Kidney (tissue), 14 donors: Measurements from ENCODE around the gene NDE1. TPM values are rescaled to one million over a fixed set of nuclear protein-coding genes. Genes with fewer than 3 reads are reported as not detected.
"Not testable (repeated sequence)": the region's sequence is repeated elsewhere in the genome, so short reads cannot be mapped to it uniquely, and the experiment has no call there.

ENCODE experiments used
- DNase-seq, 5 donors: peaks; one replicate each; pipeline ENCODE4 v3.0.0-alpha.2; 2013 to 2020
- FAIRE-seq: peaks from 2 replicates; lab custom pipeline; 2012; peaks lifted over from hg19 to GRCh38; lab: Jason Lieb, UNC
- H3K27ac ChIP-seq, 2 donors: one replicate each; pipeline ENCODE4 v1.7.0; 2013; ENCODE audit warnings: low read depth in 2 of 2, low read length in 2 of 2, inconsistent platforms in 1 of 2
- H3K27me3 ChIP-seq: one replicate; pipeline ENCODE4 v1.7.1; 2013; ENCODE audit warnings: low read length, inconsistent platforms; ENCODE audit not compliant: control insufficient read depth, insufficient read depth
- H3K36me3 ChIP-seq, 3 donors: one replicate each; pipeline versions ENCODE4 v1.7.0 to v1.7.1; 2013; ENCODE audit warnings: low read length in 3 of 3, control low read depth in 1 of 3, inconsistent platforms in 1 of 3; ENCODE audit not compliant: insufficient read depth in 3 of 3, control insufficient read depth in 2 of 3
- H3K4me1 ChIP-seq, 3 donors: one replicate each; pipeline versions ENCODE4 v1.7.0 to v1.7.1; 2013; ENCODE audit warnings: low read length in 3 of 3, inconsistent platforms in 1 of 3, low read depth in 1 of 3; ENCODE audit not compliant: control insufficient read depth in 2 of 3, insufficient read depth in 2 of 3
- H3K4me3 ChIP-seq, 3 donors: one replicate each; pipeline versions ENCODE4 v1.7.0 to v1.8.1; 2013; ENCODE audit warnings: low read length in 3 of 3, control low read depth in 1 of 3, inconsistent platforms in 1 of 3
- H3K9ac ChIP-seq, 3 donors: one replicate each; pipeline versions ENCODE4 v1.7.0 to v1.7.1; 2013; ENCODE audit warnings: low read length in 3 of 3, control low read depth in 1 of 3, inconsistent platforms in 1 of 3
- H3K9me3 ChIP-seq, 3 donors: one replicate each; pipeline versions ENCODE4 v1.7.0 to v1.7.1; 2013; ENCODE audit warnings: low read length in 3 of 3, control low read depth in 1 of 3, inconsistent platforms in 1 of 3; ENCODE audit not compliant: control insufficient read depth in 2 of 3, insufficient read depth in 1 of 3
- CTCF ChIP-seq: IDR thresholded peaks from 3 replicates; pipeline ENCODE4 v1.5.1; 2012; ENCODE audit warnings: mild to moderate bottlenecking, moderate library complexity, borderline replicate concordance; ENCODE audit not compliant: insufficient read depth; ENCODE audit errors: extremely low read depth
- intact Hi-C: fragments of 100-400 bp; cut with DNase I; formaldehyde crosslinking; loops from one replicate; pipeline ENCODE4 v1.11.1; 2022
- polyA plus RNA-seq: library from polyadenylated mRNA; stranded (reverse); fragments of 350-450 nt; fragmentation: Illumina TruSeq; extraction: RNeasy Lipid Tissue Mini Kit (QIAGEN cat#74804); gene quantifications from one replicate; pipeline ENCODE4 v1.2.3, GENCODE V29; 2014; ENCODE audit warnings: low read depth, low replicate concordance; ENCODE audit not compliant: insufficient read depth
- total RNA-seq: library from RNA; stranded (reverse); fragmentation: NEBNext Ultra II Directional; extraction: Animal tissue kit (Norgen Biotek cat#: 25700); gene quantifications from one replicate; pipeline ENCODE4 v1.2.1, GENCODE V29; 2021
- donor health status: control.
- donor health status: control.
- donor health status: control.
- donor health status: control.
- donor health status: control.
- donor health status: DM: yes; HTN: yes; CAD: no.
- donor health status: Normal renal cell carcinoma (clear cell type).

NDE1 gene
- total and polyA plus RNA-seq, 2 donors from 2014 or later = 4.6 to 31.7 TPM

DNA sequence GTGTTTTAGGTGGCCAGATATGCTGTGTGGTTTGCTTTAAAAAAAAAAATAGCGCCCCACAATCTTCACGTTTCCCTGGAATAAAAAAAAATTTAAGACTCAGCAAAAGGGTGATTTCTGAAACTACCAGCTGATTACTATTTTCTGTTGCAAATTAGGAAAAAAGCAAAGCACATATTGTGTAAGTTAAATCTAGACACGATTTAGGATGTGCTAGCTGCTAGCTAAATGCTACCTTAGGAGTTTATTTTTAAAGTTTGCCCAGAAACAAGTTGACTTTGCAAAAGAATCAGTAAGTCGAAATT, 6.1 kb upstream of the NDE1 start:
- no peaks in the 10 kb centered on the region for H3K9me3 ChIP-seq
- TF ChIP-seq CTCF = no peak
- DNase-seq = no peak
- FAIRE-seq = no peak
- peaks cover 1 to 3% (median 2%) of the 10 kb centered on the region in 3 donors for H3K36me3 ChIP-seq
- H3K4me3 ChIP-seq = peak overlapping the region; percentile 94 to 97 (median 97)
- intact Hi-C loops = no loop called here
- peak overlapping the region in 2 of 3 donors; percentile 74 to 99 for H3K9ac ChIP-seq
- peaks cover 5 to 13% (median 10%) of the 10 kb centered on the region in 3 donors for H3K4me1 ChIP-seq
- no peaks in the 10 kb centered on the region for H3K27me3 ChIP-seq
- peak overlapping the region in 1 of 2 donors; percentile 100 for H3K27ac ChIP-seq

- no peak for FAIRE-seq
- Histone ChIP-seq H3K36me3 (no peaks in the 10 kb centered on the region), H3K27ac (no peak overlapping the region), H3K4me1 (peaks cover 5 to 13% (median 10%) of the 10 kb centered on the region in 3 donors), H3K9me3 (no peaks in the 10 kb centered on the region), H3K4me3 (peak overlapping the region in 1 of 3 donors; percentile 97), H3K9ac (peak overlapping the region in 1 of 3 donors; percentile 99), H3K27me3 (no peaks in the 10 kb centered on the region)
- no peak for TF ChIP-seq CTCF
- intact Hi-C loops = no loop called here
- DNase-seq = no peak
Observed at GRCh38 chr16:15644267-15644961, 5.6 kb upstream of the NDE1 start.

DNA sequence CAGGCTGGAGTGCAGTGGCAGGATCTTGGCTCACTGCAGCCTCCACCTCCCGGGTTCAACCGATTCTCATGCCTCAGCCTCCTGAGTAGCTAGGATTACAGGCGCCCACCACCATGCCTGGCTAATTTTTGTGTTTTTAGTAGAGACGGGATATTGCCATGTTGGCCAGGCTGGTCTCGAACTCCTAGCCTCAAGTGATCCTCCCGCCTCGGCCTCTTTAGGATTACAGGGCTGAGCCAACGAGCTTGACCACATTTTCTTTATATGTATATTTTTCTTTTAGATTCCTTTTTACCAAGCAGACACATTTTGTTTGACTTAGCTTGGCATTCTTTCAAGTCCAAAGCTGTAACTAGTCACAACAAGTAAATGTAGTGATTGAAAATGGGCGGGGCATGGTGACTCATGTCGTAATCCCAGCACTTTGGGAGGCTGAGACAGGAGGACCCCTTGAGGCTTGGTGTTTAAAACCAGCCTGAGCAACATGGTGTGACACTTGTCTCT, 5.0 kb upstream of the NDE1 start:
- H3K9ac ChIP-seq, H3K27me3 ChIP-seq, intact Hi-C loops, H3K9me3 ChIP-seq, H3K27ac ChIP-seq, FAIRE-seq, H3K4me3 ChIP-seq, H3K36me3 ChIP-seq: not testable (repeated sequence)
- peaks cover 5 to 13% (median 13%) of the 10 kb centered on the region in 3 donors for H3K4me1 ChIP-seq
- DNase-seq = peak in 1 of 5 donors; percentile 47

DNA sequence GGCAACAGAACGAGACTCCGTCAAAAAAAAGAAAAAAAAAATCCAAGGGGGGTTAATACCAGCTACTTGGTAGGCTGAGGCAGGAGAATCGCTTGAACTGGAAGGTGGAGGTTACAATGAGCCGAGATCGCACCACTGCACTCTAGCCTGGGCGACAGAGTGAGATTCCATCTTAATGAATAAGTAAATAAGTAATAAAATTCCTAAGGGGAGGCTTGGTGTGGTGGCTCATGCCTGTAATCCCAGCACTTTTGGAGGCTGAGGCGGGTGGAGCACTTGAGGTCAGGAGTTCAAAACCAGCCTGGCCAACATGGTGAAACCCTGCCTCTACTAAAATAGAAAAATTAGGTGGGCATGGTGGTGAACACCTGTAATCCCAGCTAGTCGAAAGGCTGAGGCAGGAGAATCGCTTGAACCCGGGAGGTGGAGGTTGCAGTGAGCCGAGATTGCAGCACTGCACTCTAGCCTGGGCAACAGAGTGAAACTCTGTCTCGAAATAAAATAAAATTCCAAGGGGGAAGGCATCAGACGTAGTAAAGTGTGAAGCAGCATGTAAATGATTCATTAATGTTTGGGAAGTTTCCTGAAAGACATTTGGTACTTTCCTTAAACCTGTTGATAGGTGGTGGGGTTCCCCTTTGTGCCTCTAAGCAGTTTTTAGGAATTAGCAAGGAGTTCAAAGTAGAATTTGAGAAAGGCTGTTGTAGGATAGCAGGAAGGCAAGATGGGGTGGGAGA, 3.3 kb upstream of the NDE1 start:
- FAIRE-seq, DNase-seq, H3K27me3 ChIP-seq, intact Hi-C loops, H3K36me3 ChIP-seq, H3K4me3 ChIP-seq, H3K27ac ChIP-seq, H3K9me3 ChIP-seq, H3K9ac ChIP-seq: not testable (repeated sequence)
- H3K4me1 ChIP-seq = peaks cover 3 to 11% (median 9%) of the 10 kb centered on the region in 3 donors
